Activated gamma-delta T cell treated with Interleukin-2 at 50 U/mL for 16 hours (primary cell): ENCODE data around the gene NBEAL2.
A peak's percentile ranks its signal among the peaks of the same experiment; 100 is the strongest.

Source experiments
- DNase-seq: peaks from one replicate; pipeline ENCODE4 v3.0.0-alpha.2; 2020

NBEAL2 gene

DNA sequence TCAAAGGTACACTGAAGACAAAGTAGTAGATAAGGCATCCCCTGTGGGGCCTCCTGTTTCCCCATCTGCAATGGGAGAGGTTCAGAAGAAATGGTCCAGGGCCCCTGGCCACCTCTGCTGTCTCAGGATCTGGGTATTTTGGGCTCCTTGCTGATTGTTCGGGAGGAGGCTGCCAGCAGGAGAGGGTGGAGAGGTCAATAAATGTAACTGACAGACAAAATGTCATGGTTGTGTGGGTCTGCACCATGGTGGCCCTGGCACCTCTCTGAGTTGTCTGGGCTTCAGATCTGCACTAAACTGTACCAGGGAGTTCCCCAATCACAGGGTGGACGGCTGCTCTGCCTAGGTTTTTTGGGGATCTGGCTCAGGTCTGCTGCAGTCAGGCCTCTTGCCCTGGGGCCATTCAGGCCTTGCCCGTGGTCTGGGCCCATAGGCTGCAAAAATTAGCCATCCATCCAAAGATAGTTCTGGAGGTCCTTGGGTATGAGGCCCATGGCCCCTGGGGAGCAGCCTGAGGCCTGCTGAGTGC, 7.4 kb downstream of the NBEAL2 start:
- DNase-seq: no peak

DNA sequence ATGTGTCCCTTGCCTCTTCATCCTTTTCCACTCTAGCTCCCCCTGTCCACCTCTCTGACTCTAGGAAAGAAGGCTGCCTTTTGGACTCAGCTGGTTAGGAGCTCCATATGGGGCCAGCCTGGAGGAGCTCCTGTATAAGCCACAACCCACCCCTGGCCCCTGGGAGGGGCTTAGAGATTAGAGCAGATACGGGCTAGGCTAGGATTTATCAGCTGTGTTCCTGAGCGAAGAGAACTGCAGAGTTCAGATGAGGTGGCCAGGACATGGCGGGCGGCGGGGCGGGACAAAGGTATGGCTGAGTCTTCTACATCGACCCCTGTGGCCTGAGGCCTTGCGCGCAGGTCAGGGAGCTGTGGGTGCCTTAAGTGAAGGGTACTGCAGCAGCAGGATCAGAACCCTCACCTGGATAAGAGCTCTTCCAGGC, 7.9 kb downstream of the NBEAL2 start:
- no peak for DNase-seq

DNA sequence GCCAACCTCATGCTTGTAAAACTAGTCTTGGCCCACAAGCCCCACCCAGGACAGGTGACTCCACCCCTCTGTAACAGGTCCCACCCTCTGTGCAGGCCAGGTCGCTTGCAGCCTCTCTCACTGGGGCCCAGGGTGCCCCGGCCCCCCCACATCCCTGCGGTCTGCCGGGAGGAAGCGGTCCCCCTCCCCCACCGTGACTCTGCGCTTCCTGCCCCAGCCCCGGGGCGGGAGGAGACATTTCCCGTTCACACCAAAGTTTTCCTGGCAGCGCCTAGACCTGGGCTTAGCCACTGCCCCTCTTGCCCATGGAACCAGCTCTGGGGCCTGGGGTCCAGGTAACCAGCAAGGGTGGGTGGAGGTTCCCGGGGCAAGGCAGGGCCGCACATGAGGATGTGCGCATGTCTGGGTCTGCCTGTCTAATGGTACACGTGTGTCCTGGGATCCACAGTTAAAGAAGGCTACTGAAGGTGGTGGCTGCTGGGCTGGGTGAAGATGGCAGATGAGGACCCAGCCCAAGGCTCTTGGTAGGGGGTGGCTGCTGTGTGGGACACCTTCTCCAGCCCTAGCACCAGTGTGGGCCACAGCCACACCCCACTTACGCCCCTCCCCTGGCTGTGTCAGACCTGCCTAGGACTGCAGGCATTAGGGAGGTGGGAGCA, 8.4 kb downstream of the NBEAL2 start:
- peak; percentile 93 for DNase-seq

DNA sequence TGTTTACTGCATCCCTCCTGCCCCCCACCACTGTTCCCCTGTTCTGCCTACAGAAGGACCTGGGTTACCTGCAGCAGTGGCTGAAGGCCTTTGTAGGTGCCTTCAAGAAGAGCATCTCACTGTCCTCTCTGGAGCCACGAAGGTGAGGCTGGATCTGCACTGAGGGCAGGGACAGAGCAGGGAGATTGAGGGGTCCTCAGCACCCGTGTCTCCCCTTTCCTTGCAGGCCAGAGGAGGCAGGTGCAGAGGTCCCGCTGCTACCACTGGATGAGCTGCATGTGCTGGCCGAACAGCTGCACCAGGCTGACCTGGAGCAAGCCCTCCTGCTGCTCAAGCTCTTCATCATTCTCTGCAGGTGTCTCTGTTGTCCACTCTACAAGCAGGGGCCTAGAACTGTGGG, 9.2 kb downstream of the NBEAL2 start:
- DNase-seq: no peak

DNA sequence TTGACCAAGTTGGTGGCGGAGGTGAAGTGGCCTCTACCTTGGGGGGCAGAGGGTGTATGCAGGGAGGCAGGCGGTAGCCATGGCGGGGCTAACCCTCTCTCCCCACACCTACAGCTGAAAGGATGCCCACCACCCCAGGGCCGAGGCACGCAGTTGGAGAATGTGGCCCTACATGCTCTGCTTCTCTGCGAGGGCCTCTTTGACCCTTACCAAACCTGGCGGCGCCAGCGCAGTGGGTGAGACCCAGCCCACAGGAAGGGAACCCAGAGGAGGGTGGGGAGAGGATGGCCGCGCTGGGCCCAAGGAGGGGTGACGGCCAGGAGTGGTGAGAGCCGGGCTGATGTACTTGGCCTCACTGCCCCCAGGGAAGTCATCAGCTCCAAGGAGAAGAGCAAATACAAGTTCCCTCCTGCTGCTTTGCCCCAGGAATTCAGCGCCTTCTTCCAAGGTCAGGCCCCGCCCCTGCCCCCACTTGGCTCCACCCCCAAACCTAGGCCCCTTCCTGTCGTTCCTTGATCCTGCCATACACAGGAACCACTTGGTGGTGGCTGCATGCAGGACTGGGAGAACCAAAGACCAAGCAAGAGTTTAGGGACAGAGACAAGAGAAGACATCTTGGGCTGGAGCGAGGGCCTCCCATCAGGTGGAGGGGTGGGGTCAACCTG, 9.8 kb downstream of the NBEAL2 start:
- no peak for DNase-seq

DNA sequence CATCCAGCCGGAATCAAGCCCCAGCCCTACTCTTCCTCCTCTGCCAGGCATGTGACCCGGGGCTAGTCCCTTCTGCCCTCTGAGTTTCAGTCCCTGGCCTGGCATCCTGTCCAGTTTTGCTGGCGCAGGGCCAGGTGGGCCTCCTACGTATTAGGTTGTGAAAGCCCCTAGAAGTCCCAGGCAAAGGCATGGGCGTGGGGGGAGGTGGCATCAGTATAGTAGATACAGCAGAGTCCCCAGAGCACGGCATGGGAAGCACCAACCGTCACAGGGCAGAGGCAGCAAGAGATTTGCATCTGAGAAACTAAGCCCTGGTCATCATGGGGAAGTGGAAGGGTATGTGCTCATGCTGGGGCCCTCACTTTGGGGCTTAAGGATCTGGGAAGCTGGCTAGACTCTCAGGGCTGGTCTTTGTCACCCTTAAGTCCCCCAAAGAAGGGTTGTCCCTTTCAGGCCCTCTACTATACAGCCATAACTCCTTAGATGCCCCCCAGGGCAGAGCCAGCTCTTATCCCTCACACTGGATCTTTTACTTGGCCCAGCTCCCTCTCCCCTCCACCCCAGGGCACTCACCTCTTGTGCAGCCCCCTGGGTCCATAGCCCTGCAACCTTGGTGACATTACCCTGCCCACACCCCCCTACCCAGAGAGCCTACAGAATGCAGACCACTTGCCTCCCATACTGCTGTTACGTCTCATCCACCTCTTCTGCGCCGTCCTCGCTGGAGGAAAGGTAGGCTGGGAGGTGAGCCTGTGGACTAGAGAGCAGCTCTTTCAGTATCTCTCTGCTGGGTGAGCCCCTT, 11.3 kb downstream of the NBEAL2 start:
- no peak for DNase-seq

DNA sequence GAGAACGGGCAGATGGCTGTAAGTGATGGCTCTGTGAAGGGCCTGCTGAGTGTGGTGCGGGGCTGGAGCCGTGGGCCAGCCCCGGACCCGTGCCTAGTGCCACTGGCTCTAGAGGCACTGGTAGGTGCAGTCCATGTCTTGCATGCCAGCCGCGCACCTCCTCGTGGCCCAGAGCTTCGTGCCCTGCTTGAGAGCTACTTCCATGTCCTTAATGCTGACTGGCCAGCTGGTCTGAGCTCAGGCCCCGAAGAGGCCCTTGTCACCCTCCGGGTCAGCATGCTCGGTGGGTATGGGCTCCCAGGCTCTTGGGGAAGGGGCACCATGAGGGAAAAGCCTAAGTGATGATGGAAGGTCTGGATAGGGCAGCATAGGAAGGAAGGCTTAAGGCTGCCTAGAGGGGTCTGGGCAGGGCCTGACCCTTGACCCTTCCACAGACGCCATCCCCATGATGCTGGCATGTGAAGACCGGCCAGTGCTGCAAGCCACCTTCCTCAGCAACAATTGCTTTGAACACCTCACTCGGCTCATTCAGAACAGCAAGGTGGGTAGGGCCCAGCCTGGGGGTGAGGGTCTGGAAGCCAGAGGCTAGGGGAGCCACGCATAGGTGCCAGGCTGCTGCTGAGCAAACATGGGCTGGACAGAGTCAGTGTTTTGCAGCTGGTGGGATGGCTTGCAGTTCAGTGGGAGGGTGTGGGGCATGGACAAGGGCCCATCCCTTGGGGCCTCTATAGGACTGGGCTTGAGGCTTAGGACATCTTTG, 12.1 kb downstream of the NBEAL2 start:
- no peak for DNase-seq

DNA sequence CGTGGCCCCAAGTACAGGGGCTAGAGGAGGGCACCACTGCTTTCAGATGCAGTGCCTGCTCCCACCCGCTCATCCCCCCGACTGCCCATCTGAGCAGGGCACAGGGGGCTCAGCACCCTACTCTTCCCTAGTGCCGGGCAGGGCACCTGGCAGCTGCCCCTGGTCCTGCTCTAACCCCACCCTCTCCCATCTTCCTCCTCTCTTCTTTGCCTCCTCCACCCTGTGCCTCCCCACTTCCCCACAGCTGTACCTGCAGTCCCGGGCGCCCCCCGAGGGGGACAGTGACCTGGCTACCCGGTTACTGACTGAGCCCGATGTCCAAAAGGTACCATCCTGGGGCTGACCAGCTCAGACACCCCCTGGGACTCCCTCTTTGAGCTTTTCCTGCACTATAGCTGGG, 12.8 kb downstream of the NBEAL2 start:
- no peak for DNase-seq

DNA sequence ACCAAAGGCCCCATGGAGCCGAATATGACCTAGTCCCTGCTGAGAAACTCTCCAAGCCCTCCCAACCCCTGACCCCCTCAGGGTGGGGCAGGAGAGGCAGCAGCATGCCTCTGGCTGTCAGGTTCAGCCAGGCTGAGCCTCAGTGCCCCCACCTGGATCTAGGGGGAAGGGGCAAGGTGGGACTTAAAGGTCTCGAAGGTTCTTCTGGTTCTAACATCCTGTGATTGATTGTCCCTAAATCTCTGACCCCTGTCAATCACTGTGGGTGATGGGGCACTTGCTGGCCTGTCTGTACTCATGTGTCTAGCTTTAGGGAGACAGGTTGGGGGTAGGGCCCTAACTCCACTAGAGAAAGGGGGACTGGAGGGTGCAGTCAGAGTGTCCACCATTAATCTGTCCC, 13.8 kb downstream of the NBEAL2 start:
- no peak for DNase-seq

DNA sequence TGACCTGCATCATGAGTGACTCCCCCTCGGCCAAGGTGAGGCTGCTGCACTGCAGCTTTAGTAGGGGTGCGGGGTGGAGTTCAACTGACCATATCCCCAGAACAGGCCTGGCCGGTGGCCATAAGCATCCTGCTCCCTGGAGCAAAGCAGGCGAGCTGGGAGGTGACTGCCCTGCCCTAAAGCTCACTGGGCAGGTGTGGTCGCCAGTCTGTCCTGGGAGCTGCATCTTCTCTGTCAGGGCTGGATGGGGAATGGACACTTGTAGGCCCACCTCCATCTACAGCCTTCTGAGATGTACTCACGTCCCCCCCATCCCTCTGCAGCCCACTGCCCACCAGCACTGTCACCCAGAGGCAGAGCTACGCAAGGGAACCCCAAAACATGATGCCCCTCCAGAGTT, 14.5 kb downstream of the NBEAL2 start:
- no peak for DNase-seq

DNA sequence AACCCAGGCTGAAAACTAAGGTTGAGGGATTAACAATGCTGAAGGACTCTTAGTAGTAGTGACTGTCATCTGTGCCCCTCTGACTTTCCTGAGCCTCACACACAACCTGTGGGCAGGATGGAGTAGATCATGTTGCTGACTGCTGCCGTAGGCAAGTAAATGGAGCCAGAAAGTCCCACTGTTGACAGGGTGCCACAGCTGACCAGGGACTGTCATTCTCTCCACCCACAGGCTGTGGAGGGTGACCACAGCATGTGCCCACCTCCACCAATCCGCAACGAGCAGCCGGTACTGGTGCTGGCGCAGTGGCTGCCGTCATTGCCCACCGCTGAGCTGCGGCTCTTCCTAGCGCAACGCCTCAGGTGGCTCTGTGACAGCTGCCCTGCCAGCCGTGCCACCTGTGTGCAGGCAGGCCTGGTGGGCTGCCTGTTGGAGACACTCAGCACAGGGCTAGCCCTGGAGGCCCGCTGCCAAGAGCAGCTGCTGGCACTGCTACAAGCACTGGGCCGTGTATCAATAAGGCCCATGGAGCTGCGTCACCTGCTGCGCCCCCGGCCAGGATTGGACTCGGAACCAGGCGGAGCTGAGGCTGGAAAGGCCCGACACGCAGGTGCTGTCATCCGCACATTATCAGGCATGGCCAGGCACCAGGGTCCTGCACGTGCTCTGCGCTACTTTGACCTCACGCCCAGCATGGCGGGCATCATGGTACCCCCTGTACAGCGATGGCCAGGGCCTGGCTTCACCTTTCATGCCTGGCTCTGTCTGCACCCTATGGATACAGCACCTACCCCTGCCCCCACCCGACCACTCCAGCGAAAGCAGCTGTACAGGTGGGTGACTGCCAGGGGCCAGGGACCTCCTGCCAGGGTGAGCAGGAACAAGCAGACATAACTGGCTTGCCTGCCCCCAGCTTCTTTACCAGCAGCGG, 15.6 kb downstream of the NBEAL2 start:
- no peak for DNase-seq

DNA sequence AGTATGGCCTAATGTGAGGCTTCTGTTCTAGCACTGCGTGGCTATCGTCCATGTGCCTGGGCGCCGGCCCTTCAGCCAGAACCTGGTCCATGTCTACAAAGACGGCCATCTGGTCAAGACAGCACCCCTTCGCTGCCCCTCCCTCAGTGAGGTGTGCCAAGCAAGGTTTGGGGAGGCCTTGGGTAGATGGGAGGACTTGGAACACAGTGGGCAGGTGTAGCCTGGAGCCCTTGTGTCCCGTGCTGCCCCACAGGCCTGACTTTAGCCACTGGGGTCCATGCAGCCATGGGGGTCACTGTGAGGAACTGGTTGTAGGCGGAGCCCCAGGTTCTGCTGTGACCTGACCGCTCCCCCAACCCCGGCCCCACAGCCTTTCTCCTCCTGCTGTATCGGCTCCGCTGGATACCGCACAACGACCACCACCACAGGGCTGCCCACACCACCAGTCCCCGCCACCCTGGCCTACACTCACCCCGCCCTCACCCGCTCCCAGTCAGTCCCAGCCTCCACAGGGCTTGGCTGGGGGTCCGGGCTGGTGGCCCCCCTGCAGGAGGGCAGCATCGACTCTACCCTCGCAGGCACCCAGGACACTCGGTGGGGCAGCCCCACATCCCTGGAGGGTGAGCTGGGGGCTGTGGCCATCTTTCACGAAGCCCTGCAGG, 16.6 kb downstream of the NBEAL2 start:
- no peak for DNase-seq

DNA sequence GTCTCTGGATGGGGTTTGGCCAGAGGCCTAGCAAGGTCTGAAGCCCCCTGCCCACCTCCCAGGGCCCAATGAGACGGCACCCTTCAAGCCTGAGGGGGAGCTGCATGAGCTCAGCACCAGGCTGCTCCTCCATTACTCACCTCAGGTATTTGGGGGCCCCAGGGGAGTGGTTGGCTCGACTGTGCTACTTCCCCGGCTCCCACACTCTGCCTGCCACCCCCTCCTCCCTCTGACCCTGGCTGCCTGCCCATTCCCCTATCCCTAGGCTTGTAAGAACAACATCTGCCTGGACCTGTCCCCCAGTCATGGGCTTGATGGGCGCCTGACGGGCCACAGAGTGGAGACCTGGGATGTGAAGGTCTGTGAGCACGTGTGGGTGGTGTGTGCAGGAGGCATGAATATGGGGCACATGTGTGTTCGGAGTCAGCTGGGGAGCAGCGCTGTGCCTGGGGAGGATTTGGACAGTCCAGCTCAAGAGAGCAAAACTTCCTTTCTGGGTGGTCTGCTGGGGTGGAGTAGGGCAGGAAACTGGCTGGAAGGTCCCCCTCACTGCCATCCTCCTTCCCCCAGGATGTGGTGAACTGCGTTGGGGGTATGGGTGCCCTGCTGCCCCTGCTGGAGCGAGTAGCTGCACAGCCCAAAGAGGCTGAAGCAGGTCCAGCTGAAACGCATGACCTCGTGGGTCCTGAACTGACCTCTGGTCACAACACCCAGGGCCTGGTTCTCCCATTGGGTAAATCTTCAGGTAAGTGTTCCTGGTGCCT, 17.4 kb downstream of the NBEAL2 start:
- DNase-seq: no peak

DNA sequence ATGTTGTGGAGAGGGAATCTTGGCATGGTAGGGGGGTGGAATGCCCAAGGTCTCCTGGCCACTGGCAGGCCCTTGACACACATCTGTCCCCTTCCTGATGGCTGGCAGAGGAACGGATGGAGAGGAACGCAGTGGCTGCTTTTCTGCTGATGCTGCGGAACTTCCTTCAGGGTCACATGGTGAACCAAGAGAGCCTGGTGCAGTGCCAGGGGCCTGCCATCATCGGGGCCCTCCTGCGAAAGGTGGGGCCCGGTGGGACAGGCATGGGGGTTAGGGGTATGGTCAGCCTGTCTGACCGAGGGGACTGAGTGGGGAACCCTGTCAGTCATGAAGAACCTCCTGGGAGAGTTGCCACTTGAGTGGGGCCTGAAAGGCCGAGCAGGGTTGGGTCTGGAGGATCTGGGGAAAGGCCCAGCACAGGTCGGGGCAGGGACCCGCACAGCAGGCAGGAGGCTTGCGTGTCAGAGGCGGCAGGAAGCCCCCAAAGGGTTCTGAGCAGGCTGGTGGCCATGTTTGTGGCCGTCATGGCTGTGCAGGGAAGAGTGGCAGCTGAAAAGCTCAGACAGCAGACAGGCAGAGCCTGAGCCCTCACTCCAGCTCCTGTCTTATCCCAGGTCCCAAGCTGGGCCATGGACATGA, 18.1 kb downstream of the NBEAL2 start:
- no peak for DNase-seq

DNA sequence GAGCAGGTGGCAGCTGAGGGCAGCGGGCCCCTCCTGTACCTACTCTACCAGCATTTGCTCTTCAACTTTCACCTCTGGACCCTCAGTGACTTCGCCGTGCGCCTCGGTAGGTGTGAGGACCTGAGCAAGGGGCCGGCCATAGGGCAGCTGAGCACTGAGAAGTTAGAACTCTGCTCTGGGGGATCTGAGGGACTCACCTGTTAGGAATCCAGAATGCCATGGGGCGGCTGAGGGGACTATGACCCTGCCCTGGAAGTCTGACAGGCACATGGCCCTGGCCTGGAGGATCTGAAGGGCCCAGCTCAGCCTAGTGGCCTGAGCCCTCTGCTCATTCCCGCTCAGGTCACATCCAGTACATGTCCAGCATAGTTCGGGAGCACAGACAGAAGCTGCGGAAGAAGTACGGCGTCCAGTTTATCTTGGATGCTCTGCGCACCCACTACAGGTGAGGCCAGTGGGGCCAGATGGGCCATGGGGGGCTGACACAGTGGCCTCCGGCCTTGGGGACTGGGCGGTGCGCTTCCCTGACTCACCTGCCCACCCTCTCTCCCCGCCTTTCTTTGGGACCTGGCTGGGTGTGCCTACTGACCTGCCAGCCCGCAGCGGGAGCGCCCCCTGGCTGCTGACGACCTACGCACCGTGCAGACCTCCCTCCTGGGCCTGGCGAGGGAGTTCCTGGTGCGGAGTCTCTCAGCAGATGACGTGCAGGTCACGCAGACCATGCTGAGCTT, 18.8 kb downstream of the NBEAL2 start:
- peak; percentile 71 for DNase-seq

DNA sequence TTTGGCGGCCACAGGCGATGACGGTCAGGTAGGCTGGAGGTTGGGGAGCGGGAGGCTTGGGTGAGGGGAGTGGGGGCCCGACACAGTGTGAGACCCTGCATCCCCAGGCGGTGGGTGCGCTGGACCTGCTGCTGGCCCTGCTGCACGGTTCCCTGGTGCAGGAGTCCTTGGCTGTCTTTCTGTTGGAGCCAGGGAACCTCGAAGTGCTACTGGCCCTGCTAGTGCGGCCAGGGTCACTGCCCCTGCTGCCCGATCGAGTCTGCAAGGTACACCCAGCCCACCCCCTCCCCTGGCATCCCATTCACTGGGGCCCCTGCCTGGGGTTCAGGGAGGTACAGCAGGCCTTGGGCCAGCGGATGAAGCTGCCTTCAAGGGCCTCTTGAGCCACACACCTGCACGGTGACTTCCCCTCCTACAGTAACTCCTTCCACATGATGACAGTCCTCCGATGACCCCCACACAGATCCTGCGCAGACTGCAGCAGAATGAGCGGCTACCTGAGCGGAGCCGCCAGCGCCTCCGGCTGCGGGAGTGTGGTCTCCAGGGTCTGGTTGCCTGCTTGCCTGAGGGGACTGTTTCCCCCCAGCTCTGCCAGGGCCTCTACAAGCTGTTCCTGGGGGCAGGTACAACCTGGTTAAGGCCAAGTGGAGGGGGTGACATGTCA, 19.5 kb downstream of the NBEAL2 start:
- no peak for DNase-seq

DNA sequence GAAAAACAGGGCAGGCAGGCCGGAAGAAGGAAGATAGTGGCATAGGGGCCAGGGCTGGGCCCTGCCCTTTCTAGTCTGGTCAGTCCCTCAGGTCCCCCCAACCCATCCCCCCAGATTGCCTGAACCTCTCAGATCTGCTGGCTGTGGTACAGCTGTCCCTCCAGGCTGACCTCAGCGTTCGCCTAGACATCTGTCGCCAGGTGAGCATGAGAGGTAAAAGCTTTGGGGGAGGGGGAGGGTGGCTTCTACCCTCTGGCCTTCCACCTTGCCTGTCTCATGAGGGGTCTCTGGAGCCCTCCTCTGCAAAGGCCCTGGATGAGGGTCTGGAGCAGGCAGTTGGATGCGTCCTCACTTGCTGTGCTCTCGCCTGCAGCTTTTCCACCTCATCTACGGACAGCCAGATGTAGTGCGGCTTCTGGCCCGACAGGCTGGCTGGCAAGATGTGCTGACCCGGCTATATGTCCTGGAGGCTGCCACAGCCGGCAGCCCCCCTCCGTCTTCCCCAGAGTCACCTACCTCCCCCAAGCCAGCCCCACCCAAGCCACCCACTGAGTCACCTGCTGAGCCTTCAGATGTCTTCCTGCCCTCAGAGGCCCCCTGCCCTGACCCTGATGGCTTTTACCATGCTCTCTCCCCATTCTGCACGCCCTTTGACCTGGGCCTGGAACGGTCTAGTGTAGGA, 20.2 kb downstream of the NBEAL2 start:
- DNase-seq: no peak

DNA sequence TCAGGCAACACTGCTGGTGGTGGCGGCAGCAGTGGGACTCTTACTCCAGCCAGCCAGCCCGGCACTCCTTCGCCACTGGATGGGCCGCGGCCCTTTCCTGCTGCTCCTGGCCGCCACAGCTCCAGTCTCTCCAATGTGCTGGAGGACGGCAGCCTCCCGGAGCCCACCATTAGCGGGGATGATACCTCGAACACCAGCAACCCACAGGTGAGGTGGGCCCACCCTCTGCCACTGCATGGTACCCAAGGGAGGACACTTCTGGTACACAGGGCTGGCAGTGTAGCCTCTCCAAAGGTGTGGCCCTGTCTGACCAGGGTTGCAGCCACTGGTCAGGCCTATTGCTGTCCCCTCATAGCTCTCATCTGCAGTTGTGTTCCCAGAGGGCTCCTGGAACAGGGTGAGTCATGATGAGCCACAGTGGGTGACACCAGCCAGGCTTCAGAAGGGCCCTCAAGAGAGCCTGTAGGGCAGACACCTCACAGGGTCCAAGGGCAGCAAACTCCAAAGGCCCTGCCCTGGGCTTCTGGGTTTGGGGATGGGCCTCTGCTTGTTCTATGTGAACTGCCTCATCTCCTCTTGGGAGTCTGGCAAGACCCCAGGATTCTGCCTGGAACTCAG, 20.8 kb downstream of the NBEAL2 start:
- DNase-seq: no peak
